ENCODE measurements around the gene MAP1LC3A.

MAP1LC3A gene

DNA sequence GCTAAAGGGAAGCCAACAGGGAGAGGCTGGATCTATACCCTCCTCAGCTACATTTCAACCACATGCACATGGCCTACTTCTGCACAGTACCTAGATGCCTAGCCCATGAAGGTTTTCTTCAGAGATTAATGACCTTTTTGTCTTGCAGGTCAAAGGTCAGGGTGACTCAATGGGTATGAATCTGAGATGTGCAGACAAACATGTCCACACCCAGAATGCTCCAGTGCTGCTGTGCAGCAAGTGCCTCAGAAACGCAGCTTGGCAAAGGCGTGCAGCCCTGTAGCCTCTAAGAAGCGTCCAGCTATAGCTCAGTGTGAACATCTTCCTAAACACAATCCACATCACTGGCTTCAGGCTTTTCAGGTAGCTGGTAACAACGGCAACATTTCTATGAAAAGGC, 24.4 kb downstream of the MAP1LC3A start:
- Histone ChIP-seq H3K4me2 (ENCODE audit: low read depth, low read length, poor library complexity, severe bottlenecking) (no peak overlapping the region), H3K27me3 (ENCODE audit: low read length) (no peaks in the 10 kb centered on the region), H3K9me2 (replicated peaks; ENCODE audit: insufficient read depth, low read length) (no peaks in the 10 kb centered on the region), H3K4me3 (ENCODE audit: insufficient read depth, low read length, poor library complexity, severe bottlenecking) (no peak overlapping the region), H3K9ac (ENCODE audit: low read length) (no peak overlapping the region), H2AFZ (ENCODE audit: low read depth, low read length, severe bottlenecking) (no peak overlapping the region), H3K79me2 (ENCODE audit: insufficient read depth, low read length) (no peaks in the 10 kb centered on the region), H3K36me3 (ENCODE audit: low read length) (no peaks in the 10 kb centered on the region), H3F3A (ENCODE audit: insufficient read depth) (no peaks in the 10 kb centered on the region), H3K9me3 (ENCODE audit: insufficient read depth, low read length) (no peaks in the 10 kb centered on the region), H3K27ac (ENCODE audit: low read depth, low read length) (no peak overlapping the region), H4K20me1 (ENCODE audit: low read depth, low read length) (no peaks in the 10 kb centered on the region)
- TF ChIP-seq EZH2phosphoT487 (conservative IDR thresholded peaks at IDR 0.05; ENCODE audit: low read length) (no peak), CTCF (IDR thresholded peaks at IDR 0.05; ENCODE audit: insufficient read depth, low read length, poor library complexity, severe bottlenecking) (no peak)

- H3K27ac ChIP-seq (ENCODE audit: low read depth, low read length): no peak overlapping the region
- no peaks in the 10 kb centered on the region for H3K36me3 ChIP-seq (ENCODE audit: low read length)
Measured at GRCh38 chr20:34583544-34583943, 25.0 kb downstream of the MAP1LC3A start.

DNA sequence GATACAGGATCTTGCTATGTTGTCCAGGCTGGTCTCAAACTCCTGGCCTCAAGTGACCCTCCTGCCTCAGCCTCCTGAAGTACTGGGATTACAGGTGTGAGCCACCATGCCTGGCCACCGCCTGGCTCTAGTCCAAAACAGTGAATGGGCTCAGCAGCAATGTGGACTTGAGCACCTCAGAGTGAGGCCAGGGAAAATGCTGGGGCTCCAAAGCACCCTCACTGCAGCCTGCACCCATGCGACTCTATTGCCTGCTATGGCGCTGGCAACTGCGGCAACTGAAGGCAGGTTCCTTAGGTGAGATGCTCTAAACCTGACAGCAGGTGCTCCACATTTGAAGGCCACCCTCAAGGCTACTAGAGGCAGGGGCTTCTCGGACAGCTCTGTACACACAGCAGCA, 26.5 kb downstream of the MAP1LC3A start:
- no peak overlapping the region for H2AFZ ChIP-seq (ENCODE audit: low read depth, low read length, severe bottlenecking)
- no peaks in the 10 kb centered on the region for H4K20me1 ChIP-seq (ENCODE audit: low read depth, low read length)
- no peaks in the 10 kb centered on the region for H3K27me3 ChIP-seq (ENCODE audit: low read length)
- TF ChIP-seq EZH2phosphoT487 (conservative IDR thresholded peaks at IDR 0.05; ENCODE audit: low read length): no peak
- no peak for TF ChIP-seq CTCF (IDR thresholded peaks at IDR 0.05; ENCODE audit: insufficient read depth, low read length, poor library complexity, severe bottlenecking)
- H3K4me3 ChIP-seq (ENCODE audit: insufficient read depth, low read length, poor library complexity, severe bottlenecking): no peak overlapping the region
- no peaks in the 10 kb centered on the region for H3K79me2 ChIP-seq (ENCODE audit: insufficient read depth, low read length)
- no peaks in the 10 kb centered on the region for H3F3A ChIP-seq (ENCODE audit: insufficient read depth)
- H3K27ac ChIP-seq (ENCODE audit: low read depth, low read length): no peak overlapping the region
- H3K4me2 ChIP-seq (ENCODE audit: low read depth, low read length, poor library complexity, severe bottlenecking): no peak overlapping the region
- no peaks in the 10 kb centered on the region for H3K36me3 ChIP-seq (ENCODE audit: low read length)
- no peak overlapping the region for H3K9ac ChIP-seq (ENCODE audit: low read length)
- no peaks in the 10 kb centered on the region for H3K9me3 ChIP-seq (ENCODE audit: insufficient read depth, low read length)
- H3K9me2 ChIP-seq (replicated peaks; ENCODE audit: insufficient read depth, low read length): no peaks in the 10 kb centered on the region

More at GRCh38 chr20:34583544-34583943, 25.0 kb downstream of the MAP1LC3A start:
- Histone ChIP-seq H3K79me2 (ENCODE audit: insufficient read depth, low read length) (no peaks in the 10 kb centered on the region), H3K4me3 (ENCODE audit: insufficient read depth, low read length, poor library complexity, severe bottlenecking) (no peak overlapping the region), H2AFZ (ENCODE audit: low read depth, low read length, severe bottlenecking) (no peak overlapping the region), H3K9ac (ENCODE audit: low read length) (no peak overlapping the region), H3F3A (ENCODE audit: insufficient read depth) (no peaks in the 10 kb centered on the region), H3K9me2 (replicated peaks; ENCODE audit: insufficient read depth, low read length) (no peaks in the 10 kb centered on the region), H4K20me1 (ENCODE audit: low read depth, low read length) (no peaks in the 10 kb centered on the region), H3K27me3 (ENCODE audit: low read length) (no peaks in the 10 kb centered on the region), H3K9me3 (ENCODE audit: insufficient read depth, low read length) (no peaks in the 10 kb centered on the region), H3K4me2 (ENCODE audit: low read depth, low read length, poor library complexity, severe bottlenecking) (no peak overlapping the region)
- TF ChIP-seq EZH2phosphoT487 (conservative IDR thresholded peaks at IDR 0.05; ENCODE audit: low read length) (no peak), CTCF (IDR thresholded peaks at IDR 0.05; ENCODE audit: insufficient read depth, low read length, poor library complexity, severe bottlenecking) (no peak)

Data from SU-DHL-6 (cell line).